Measurements from ENCODE around the gene ITGB3. TPM values are rescaled to one million over a fixed set of nuclear protein-coding genes. Genes with fewer than 3 reads are reported as not detected.

Gene ITGB3
- total and polyA plus RNA-seq, 9 of the 15 experiments (the other 6 are each of a cell fraction or from before 2014, with no cell fraction given): 0.08 to 2.6 (median 0.62) TPM; not detected in 1

DNA sequence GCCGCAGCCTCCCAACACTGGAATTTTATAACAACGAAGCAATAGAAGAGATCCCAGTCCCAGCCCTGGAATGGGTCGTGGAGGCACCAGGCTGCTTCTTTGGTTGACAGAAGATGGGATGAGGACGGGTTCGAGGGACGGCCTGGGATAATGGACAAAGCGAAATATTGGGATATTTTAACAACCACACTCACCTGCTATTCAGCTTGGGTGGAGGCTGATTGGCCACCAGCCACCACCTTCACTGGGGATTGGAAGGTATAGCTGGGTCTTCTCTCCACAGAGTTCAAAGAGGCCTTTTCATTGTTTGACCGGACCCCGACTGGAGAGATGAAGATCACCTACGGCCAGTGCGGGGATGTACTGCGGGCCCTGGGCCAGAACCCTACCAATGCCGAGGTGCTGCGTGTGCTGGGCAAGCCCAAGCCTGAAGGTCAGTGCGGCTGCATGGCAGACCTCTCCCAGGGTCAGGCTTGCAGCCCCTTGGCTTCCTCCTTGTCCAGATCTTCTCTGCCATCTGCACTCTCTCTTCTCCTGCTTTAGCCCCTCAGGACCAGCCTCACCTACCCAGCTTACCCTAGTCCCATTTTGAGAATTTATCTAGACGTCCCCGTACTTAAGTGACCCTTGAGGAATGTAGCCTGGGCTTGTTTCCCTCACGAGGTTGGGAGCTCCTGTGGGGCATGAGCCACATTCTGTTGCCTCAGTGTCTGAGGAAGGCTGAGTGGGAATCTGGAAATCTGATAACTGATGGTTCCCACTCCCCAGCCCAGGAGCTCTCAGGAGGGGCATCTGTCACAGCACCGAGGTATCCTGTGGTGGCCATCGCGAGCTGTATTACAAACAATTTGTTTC is 33.8 kb upstream of the ITGB3 start (continued):
- TF ChIP-seq EHMT2 (IDR thresholded peaks at IDR 0.05) (no peak), NFRKB (IDR thresholded peaks at IDR 0.05; ENCODE audit: low read depth) (no peak), TRIM28 (IDR thresholded peaks at IDR 0.05) (no peak), ZNF140 (CRISPR knock-in tag; IDR thresholded peaks at IDR 0.05) (no peak), TRIM24 (IDR thresholded peaks at IDR 0.05) (no peak), ZNF785 (CRISPR knock-in tag; IDR thresholded peaks at IDR 0.05) (no peak), ZNF165 (CRISPR knock-in tag; IDR thresholded peaks at IDR 0.05; ENCODE audit: borderline replicate concordance) (no peak), ELF4 (CRISPR knock-in tag; IDR thresholded peaks at IDR 0.05) (0 out of 2 replicates have a peak, but pooled peaks have one; percentile 15), CBFA2T3 (IDR thresholded peaks at IDR 0.05) (no peak), ZFX (CRISPR knock-in tag; IDR thresholded peaks at IDR 0.05) (no peak), ZNF41 (CRISPR knock-in tag; conservative IDR thresholded peaks at IDR 0.05) (no peak), RBFOX2 (IDR thresholded peaks at IDR 0.05; ENCODE audit: low read depth, low read length) (0 out of 2 replicates have a peak, but pooled peaks have one; percentile 21), MEF2A (IDR thresholded peaks at IDR 0.05; ENCODE audit: control insufficient read depth, low read depth, low read length) (no peak), NR2C1 (IDR thresholded peaks at IDR 0.05) (no peak), NR2C1 (tag; IDR thresholded peaks at IDR 0.05) (no peak), CBX5 (IDR thresholded peaks at IDR 0.05; ENCODE audit: borderline replicate concordance, low read depth) (no peak), ESRRA (IDR thresholded peaks at IDR 0.05; ENCODE audit: borderline replicate concordance, low read depth) (no peak), MXI1 (IDR thresholded peaks at IDR 0.05; ENCODE audit: low read depth, low read length) (no peak), FOXA1 (IDR thresholded peaks at IDR 0.05; ENCODE audit: borderline replicate concordance) (no peak), HNRNPH1 (optimal IDR thresholded peaks at IDR 0.05; ENCODE audit: low read depth, low read length) (no peak)
- TF ChIP-seq, protein P1, sequence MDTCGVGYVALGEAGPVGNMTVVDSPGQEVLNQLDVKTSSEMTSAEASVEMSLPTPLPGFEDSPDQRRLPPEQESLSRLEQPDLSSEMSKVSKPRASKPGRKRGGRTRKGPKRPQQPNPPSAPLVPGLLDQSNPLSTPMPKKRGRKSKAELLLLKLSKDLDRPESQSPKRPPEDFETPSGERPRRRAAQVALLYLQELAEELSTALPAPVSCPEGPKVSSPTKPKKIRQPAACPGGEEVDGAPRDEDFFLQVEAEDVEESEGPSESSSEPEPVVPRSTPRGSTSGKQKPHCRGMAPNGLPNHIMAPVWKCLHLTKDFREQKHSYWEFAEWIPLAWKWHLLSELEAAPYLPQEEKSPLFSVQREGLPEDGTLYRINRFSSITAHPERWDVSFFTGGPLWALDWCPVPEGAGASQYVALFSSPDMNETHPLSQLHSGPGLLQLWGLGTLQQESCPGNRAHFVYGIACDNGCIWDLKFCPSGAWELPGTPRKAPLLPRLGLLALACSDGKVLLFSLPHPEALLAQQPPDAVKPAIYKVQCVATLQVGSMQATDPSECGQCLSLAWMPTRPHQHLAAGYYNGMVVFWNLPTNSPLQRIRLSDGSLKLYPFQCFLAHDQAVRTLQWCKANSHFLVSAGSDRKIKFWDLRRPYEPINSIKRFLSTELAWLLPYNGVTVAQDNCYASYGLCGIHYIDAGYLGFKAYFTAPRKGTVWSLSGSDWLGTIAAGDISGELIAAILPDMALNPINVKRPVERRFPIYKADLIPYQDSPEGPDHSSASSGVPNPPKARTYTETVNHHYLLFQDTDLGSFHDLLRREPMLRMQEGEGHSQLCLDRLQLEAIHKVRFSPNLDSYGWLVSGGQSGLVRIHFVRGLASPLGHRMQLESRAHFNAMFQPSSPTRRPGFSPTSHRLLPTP (IDR thresholded peaks at IDR 0.05; ENCODE audit: borderline replicate concordance, extremely low read depth, insufficient read length): no peak
- TF ChIP-seq, protein P2, sequence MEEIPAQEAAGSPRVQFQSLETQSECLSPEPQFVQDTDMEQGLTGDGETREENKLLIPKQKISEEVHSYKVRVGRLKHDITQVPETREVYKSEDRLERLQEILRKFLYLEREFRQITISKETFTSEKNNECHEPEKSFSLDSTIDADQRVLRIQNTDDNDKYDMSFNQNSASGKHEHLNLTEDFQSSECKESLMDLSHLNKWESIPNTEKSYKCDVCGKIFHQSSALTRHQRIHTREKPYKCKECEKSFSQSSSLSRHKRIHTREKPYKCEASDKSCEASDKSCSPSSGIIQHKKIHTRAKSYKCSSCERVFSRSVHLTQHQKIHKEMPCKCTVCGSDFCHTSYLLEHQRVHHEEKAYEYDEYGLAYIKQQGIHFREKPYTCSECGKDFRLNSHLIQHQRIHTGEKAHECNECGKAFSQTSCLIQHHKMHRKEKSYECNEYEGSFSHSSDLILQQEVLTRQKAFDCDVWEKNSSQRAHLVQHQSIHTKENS (CRISPR knock-in tag; IDR thresholded peaks at IDR 0.05): no peak
- TF ChIP-seq, protein P3, sequence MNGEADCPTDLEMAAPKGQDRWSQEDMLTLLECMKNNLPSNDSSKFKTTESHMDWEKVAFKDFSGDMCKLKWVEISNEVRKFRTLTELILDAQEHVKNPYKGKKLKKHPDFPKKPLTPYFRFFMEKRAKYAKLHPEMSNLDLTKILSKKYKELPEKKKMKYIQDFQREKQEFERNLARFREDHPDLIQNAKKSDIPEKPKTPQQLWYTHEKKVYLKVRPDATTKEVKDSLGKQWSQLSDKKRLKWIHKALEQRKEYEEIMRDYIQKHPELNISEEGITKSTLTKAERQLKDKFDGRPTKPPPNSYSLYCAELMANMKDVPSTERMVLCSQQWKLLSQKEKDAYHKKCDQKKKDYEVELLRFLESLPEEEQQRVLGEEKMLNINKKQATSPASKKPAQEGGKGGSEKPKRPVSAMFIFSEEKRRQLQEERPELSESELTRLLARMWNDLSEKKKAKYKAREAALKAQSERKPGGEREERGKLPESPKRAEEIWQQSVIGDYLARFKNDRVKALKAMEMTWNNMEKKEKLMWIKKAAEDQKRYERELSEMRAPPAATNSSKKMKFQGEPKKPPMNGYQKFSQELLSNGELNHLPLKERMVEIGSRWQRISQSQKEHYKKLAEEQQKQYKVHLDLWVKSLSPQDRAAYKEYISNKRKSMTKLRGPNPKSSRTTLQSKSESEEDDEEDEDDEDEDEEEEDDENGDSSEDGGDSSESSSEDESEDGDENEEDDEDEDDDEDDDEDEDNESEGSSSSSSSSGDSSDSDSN (IDR thresholded peaks at IDR 0.05; ENCODE audit: borderline replicate concordance in 1 of 2, low read depth in 2 of 2, low read length in 2 of 2): no peak
